GM19324 (cell line): ENCODE results near the gene MAP3K13.

ENCODE experiments used
- ATAC-seq: cut with Tn5 transposase; IDR thresholded peaks from one replicate; pipeline ENCODE4 v1.9.1; 2021; ENCODE audit warnings: mild to moderate bottlenecking, moderate library complexity; ENCODE audit not compliant: unreplicated experiment, low FRiP score

Gene MAP3K13

DNA sequence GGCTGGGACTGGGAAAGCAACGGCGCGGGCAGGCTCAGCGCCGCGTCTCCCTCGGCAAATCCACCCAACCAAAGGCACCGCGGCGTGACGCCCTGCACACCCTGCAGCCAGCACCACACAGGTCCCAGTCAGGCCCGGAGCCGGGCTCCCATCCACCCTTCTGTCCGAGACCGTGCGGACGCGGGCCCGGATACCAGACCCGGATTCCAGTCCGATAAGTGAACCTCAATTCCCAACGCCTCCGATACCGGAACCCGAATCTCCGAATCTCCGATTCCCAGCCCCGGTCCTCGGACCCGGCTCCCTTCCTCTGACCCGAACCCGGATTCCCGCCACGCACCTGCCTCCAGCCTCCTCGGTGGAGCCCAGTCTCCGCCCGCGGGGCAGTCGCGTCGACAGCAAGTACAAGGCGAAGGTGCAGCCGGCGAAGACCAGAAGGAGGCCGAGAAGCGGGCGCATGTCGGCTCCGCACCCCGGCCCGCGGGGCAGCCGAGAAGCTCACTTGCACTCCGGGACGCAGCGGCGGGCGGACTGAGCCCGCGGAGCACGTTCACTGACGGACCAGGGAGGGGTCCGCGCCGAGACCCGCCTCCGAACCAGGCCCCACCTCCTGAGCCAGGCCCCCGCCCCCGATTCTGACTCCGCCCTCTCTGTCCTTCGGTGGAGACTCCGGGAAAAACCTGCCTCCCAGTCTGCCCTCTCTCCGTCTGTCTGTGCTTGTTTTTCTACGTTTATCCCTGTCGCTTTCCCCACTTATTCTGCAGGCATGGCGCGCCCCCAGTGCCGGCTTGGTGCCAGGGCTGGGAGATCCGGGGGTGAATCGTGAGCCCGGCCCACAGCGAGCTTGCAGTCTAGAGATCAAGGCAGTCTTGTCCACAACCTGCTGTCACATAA is 135.8 kb downstream of the MAP3K13 start, which contains the start of gene TMEM41A:
Gene TMEM41A, minus strand, starts transcription at position 533 of the 894 bp plus-strand sequence. Its CDS starts 74 bp downstream, at position 459.
- peak; percentile 97 for ATAC-seq

DNA sequence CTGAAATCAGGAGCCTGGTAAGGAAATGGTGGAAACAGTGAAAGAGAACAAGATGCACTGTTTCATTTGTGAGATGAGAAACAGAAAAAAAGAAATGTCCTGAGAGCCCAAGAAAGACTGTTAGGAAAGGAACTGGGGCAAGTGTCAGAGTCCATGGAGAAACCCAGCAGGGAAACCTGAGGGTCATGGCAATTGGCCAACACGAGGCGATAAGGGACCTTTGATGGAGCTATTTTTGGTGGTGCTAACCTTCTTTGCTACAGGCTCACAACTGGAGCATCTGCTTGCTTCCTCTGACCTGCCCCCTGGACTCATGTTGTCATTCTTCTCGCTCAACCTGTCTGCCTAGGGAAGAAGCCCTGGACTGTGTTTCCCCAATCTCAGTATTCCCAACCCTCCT is 140.1 kb downstream of the MAP3K13 start:
- no peak for ATAC-seq

DNA sequence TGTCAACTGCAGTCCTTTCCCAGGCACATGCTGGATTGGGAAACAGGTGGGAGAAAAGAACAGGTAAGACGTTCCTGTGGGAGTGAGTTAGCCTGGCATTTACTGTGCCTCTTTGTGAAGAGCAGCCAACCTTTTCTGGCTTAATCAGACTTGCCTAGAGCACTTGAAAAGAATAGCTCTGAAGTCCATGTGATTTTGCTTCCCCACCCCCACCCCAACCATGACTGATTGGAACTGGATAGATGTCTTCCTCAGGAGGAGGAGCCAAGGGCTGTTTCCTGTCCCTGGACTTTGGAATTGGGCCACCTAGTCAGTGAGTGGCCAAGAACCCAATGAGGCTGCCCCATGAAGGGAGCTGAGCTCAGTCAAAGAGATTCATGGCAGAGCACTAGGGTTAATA is 140.6 kb downstream of the MAP3K13 start:
- no peak for ATAC-seq

DNA sequence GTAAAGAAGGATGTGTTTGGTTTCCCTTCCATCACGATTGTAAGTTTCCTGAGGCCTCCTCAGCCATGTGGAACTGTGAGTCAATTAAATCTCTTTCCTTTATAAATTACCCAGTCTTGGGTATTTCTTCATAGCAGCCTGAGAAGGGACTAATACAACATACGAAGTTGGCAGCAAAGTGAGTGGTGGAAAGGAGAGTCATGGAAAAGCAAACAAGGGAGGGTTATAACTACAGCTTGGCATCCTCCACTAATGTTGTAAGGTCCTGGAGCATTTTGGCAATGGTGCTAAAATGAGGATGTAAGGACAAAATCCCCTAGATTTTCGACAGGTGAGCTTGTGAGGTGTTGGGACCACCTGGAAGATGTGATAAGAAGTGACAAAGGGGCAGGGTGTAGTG is 141.7 kb downstream of the MAP3K13 start:
- no peak for ATAC-seq

DNA sequence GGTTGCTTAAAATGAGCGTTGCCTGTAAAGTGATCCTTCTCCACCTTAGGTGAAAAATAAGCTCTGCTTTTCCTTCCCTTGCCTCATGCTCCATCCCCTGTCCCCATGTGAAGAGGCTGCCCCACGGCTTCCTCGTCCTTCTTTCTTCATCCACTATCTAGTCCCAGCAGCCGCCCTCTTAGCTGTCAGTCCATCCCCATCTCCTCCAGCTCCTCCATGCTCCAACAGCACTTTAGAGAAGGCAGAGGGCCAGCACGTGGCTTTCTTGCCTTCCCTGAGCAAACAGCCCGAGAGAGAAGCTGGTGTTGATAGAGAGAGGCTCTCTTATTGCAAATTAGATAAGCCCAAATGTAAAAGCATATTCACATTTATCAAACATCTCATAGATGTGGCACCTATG is 144.9 kb downstream of the MAP3K13 start:
- no peak for ATAC-seq

DNA sequence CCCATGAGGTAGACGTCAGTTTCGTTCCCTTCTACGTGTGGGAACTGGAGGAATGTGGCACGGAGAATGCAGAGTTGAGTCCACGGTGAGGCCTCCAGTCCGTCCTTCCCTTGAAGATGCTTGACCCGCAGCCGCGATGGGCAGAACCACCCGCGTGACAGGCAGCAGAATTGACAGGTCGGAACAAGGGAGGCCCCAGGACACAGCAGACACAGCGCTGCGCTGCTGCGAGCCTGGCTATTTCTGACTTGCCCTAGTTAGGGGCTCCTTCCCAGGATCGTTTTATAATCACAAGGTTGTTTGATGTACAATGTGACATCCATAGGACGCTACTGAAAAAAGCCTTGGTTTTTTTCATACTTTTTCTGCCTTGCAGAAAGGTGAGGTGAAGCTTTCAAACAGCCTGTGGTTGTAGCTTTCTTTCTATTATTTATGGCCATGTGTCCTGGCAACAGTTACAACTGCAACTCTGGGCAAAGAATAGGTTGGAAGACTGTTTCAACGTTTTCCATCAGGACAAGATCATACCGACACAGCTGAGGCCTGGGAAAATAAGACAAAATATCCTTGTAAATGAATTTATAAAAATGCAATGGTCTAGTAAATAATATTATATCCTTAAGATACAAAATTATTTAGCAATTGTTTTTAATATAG is 145.5 kb downstream of the MAP3K13 start:
- ATAC-seq, result no peak

DNA sequence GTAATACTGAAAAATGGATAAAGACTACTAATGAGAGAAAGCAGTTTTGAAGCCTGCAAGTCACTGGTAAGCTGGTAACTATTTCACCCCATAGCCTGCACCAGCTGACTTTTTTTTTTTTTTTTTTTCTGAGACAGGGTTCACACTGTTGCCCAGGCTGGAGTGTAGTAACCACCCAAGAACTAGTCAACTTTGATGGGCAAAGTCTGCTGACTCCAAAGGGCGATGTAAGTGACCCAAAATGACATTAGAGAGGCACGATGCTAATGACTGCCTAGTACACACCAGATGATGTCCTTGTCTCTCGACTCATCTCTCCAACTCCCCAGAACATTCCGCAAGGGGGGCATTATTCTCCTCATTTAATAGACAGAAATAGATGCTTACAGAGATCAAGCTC is 148.8 kb downstream of the MAP3K13 start:
- no peak for ATAC-seq

DNA sequence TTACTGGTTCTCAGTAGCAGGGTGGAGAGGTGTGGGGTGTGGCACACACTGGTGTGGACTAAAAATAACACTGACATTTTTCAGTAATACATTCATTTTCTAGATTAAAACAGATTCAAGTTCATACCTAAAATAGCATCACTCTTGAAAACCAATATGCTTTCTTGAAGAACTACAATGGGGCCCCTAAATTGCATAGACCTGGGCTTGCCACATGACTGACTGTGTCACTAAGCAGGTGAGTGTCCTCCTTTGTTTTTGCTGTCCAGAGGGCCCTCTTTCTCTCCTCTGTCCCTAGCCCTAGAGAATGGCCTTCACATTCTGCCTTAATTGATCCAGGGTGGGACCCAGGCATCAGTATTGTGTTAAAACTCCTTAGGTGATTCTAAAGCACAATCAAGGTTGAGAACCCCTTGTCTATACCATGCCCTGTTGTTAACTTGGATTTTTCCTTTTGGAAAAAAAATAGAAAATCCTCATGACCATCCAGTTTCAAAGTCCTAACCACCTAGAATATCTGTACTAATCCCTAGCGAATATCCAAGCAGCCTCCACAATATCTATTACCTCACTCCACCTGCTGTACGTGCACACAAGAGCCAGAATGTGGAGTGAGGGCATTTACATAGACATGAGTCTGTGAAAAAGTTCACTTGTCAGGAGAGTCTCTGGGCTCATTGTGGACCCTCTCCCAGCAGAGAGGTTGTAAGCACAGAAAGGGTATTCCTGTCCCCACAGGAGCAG is 154.6 kb downstream of the MAP3K13 start:
- ATAC-seq, result no peak

DNA sequence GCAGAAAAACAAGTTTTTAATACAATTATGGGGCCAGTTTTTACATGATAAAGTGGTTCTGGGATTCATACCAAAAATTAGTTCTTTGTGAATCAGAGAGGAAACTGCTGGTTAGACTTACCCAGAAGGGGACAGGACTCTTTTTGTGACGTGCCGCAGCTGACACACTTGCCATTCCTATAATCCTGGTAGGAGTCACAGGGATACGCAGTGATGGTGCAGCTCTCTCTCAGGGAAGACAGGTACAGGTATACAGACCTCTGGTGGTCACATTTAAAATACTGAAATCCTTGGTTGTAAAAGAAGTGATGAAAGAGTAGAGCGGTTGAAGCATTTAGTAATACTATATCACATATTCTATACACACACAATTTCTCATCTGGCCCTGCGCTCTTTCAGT is 156.1 kb downstream of the MAP3K13 start:
- ATAC-seq, result no peak

DNA sequence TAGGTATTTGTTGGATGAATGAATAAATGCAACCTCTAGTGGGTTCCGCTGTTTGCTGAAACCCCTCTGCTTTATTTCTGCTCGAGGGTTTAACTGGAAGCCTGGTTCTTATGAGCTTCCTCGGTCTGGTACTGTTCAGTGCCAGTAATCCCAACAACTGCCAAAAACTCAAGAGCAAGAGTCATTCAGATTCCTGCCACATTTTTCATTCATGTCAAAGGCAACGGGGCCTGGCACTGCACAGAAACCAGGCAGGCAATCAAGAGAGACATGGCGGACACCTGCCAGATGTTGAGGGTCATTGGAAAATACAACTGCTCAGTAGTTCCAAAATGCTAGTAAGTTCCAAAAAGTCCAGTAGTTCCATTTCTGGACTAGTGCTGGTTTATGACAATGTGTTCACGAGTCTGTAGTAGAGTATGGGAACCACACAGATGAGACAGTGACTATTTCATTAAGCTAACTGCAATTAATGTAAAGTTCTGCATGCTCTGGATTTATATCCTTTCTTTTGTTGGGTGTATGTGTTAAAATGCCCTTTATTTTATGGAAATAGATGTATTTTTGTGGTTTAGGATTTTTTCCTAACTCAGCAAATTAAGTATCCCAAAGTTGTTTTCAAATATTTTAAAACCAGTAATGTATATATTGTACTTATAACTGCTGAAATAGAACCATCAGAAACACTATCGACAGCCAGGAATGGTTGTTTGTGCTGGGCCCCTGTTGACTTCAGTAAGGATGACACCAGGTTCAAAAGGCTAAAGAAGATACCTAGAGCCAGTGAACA is 158.6 kb downstream of the MAP3K13 start:
- no peak for ATAC-seq

DNA sequence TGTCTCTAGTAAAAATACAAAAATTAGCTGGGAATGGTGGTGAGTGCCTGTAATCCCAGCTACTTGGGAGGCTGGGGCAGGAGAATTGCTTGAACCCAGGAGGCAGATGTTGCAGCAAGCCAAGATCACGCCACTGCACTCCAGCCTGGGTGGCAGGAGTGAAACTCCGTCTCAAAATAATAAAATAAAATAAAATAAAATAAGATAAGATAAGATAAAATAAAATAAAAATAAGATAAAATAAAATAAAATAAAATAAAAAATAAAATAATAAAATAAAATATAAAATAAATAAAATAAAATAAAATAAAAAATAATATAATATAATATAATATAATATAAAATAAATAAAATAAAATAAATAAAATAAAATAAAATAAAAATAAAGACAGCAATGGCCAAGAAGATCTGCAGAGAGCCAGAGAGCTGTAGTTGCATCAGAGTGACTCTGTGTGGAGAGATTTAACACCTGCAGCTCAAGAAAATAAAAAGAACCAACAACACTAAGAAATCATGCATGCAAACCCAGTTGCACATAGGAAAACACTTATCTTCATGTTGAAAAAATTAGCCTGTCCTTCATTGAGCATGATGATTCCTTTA is 163.5 kb downstream of the MAP3K13 start:
- no peak for ATAC-seq

DNA sequence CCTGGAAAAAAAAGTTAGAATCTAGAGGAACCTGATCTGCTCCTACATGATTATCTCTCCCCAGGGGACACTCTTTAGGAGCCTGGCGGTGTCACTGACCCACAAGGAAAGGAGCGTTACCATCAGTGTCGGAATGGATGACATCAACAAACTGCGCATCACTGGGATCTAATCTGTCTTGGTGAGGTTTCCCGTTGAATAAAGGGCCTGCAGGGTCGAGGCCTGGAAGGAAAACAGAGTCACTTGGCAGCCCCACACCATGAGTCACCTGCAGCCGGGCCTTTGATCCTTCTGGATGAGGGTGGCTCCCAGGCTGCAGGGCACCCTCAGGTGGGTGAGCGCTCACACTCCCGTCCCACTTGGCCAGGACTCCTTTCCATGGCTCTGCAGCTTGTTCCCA is 164.4 kb downstream of the MAP3K13 start:
- no peak for ATAC-seq

DNA sequence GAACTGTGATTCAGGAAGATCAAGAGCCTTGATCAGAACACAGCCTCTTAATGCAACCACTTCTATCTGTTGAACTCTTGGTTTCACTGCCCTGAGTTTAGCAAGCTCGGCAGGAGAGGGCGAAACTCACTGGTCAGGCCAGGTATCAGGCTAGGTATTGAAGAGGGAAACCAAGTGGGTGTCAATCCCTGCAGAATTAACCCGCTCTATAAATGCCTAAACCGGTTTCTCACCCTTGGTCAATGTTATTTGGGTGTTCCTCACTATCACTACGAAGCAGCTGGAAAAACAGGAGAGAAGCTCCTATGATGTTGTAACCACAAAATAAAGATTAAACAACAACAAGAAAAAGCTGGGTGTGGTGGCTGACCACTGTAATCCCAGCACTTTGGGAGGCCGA is 165.6 kb downstream of the MAP3K13 start:
- no peak for ATAC-seq

DNA sequence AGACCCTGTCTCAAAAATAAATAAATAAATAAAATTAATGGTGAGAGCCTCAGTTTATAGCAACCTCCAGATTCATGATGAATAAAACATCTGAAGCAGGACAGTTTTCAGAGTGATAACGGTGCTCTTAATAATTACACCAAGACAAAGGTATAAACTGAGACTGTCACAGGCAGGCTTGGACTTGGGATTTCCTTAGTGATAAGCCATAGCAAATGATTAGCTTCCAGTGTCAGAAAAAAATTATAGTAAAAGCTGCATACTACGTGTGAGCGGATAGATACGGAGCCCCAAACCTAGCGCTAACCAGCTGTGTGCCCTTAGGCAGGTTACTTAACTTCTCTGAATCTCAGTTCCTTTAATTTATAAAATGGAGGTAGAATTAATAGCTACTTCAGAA is 167.9 kb downstream of the MAP3K13 start:
- no peak for ATAC-seq

DNA sequence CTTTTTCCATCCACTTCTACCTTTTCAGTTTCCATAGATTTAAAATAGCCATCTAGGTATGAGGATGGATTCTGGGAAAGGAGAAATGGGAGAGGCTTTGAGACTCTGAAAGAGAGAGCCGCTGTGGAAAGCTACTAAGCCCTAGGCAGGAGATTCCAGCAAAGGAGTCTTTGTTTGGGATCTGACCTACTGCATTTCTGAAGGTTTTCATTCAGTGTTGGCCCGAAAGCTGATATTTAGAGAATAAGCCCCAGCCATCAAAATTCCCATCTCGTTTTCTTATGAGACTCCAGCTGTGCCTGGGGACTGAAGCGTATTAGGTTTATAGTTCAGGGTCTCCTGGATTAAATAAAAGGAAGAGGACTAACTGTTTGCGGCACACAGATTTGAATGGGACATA is 170.0 kb downstream of the MAP3K13 start:
- no peak for ATAC-seq

DNA sequence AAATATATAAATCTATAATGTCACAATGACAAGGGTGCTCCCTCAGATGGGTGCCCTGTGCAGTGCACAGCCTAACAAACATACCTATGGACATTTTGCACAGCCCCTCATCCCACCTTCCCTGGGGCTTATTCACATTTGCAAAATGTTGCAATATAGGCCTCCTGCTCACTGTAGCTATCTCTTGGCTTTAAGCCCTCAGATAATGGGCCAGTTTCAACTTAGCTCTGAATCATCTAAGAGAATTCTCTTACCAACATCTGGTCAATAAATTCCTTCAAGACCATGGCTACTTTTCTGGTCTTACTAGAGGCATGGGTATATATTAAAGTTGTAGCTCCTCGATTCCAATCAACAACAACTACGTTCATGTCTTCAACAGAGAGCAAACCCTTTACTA is 171.6 kb downstream of the MAP3K13 start:
- ATAC-seq, result no peak

DNA sequence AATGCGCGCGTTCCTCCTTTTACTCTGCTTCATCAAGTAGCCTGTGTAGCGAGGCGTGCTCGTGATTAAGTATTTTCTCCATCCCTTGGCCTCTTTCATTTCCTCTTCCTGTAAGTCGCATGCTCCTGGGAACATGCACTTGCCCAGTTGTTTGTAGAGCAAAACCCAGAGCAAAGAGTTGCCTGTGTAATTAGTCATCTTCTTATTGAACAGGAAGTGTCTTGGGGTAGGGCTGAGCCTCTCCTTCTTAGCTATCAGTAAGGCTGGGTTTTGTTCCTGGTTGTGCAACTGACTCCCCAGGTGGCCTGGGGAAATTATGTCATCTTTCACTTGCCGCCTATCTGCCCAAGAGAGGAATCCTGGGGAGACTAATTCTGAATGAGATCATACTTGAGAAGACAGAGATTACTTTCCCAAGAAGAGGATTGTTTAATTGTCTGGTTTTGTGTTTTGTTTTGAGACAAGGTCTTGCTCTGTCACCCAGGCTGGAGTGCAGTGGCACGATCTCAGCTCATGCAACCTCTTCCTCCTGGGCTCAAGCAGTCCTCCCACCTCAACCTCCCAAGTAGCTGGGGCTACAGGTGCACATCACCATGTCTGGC is 174.5 kb downstream of the MAP3K13 start:
- peak; percentile 97 for ATAC-seq
